ENCODE measurements around the gene AGRP. TPM values are rescaled to one million over a fixed set of nuclear protein-coding genes. Genes with fewer than 3 reads are reported as not detected.

Gene AGRP
- total and polyA plus RNA-seq, 2 of the 4 experiments (the other 2 are of a cell fraction): not detected

GRCh38 chr16:67463691-67464090, 19.7 kb downstream of the AGRP start:
- BruUV-seq (replicated peaks): no TSS peak
- Histone ChIP-seq H3K36me3 (ENCODE audit: control insufficient read depth, insufficient read depth, low read length) (peaks cover 5% of the 10 kb centered on the region), H3K23ac (ENCODE audit: low read depth, low read length) (no peak overlapping the region), H3K9me3 (ENCODE audit: control insufficient read depth, insufficient read depth, low read length) (no peaks in the 10 kb centered on the region), H2AK5ac (ENCODE audit: low read depth, low read length) (no peak overlapping the region), H4K20me1 (ENCODE audit: insufficient read depth, low read length) (peaks cover 98% of the 10 kb centered on the region), H3K9ac (ENCODE audit: low read depth, low read length) (no peak overlapping the region), H3K14ac (replicated peaks; ENCODE audit: low read depth, low read length) (no peak overlapping the region), H2AFZ (replicated peaks; ENCODE audit: low read length, poor library complexity) (no peak overlapping the region), H3K9me1 (ENCODE audit: insufficient read depth, low read length) (peaks cover 16% of the 10 kb centered on the region), H3K4me1 (ENCODE audit: control insufficient read depth, insufficient read depth, low read length) (peaks cover 14% of the 10 kb centered on the region), H3K4ac (ENCODE audit: low read depth, low read length) (no peak overlapping the region), H3K4me3 (ENCODE audit: insufficient read depth, low read depth, low read length) (no peak overlapping the region), H4K5ac (ENCODE audit: low read depth, low read length) (no peak overlapping the region), H3K18ac (ENCODE audit: low read depth, low read length) (no peak overlapping the region), H3K79me1 (ENCODE audit: low read depth in 1 of 2, low read length in 2 of 2) (peaks cover 26 to 95% of the 10 kb centered on the region in 2 experiments), H3K56ac (ENCODE audit: extremely low read depth, insufficient read depth, low read length) (no peak overlapping the region), H3K27me3 (ENCODE audit: control insufficient read depth, insufficient read depth, low read length) (no peaks in the 10 kb centered on the region), H2BK120ac (ENCODE audit: low read depth, low read length) (no peak overlapping the region), H2BK20ac (ENCODE audit: low read depth, low read length) (no peak overlapping the region), H2AK9ac (replicated peaks; ENCODE audit: low read depth, low read length, poor library complexity) (no peak overlapping the region), H2BK5ac (ENCODE audit: low read depth, low read length, poor library complexity, severe bottlenecking) (no peak overlapping the region), H4K8ac (ENCODE audit: low read depth in 2 of 2, low read length in 2 of 2) (no peak overlapping the region), H3K27ac (ENCODE audit: insufficient read depth, low read length) (no peak overlapping the region), H3K4me2 (ENCODE audit: low read depth, low read length) (no peak overlapping the region), H4K91ac (ENCODE audit: insufficient read depth, low read depth, low read length) (no peak overlapping the region), H2BK15ac (ENCODE audit: low read depth, low read length) (no peak overlapping the region)
- dilution Hi-C loops (cut with HindIII; ENCODE audit: low sequenced_read_pairs, unreplicated experiment) (no loop called here), in situ Hi-C loops (cut with MboI; ENCODE audit: low sequenced_read_pairs) (no loop called here), intact Hi-C loops (cut with micrococcal nuclease) (no loop called here)
- no peak for DNase-seq
- WGBS, 2 experiments (ENCODE audit: extremely low coverage in 2 of 2, insufficient read length in 1 of 2): 100% methylated on average over 2 of the region's 4 CpGs; no CpG with 5 or more reads in 1 of the 2 experiments
- no peak for ATAC-seq (ENCODE audit: low read depth)
- POLR2A ChIA-PET (ENCODE audit: unreplicated experiment): no interaction called here
- TF ChIP-seq NFE2L2 (IDR thresholded peaks at IDR 0.05; ENCODE audit: low read depth, low read length): no peak
- TF ChIP-seq MAZ (IDR thresholded peaks at IDR 0.05; ENCODE audit: borderline replicate concordance, low read depth, low read length): no peak
- TF ChIP-seq, protein P1, sequence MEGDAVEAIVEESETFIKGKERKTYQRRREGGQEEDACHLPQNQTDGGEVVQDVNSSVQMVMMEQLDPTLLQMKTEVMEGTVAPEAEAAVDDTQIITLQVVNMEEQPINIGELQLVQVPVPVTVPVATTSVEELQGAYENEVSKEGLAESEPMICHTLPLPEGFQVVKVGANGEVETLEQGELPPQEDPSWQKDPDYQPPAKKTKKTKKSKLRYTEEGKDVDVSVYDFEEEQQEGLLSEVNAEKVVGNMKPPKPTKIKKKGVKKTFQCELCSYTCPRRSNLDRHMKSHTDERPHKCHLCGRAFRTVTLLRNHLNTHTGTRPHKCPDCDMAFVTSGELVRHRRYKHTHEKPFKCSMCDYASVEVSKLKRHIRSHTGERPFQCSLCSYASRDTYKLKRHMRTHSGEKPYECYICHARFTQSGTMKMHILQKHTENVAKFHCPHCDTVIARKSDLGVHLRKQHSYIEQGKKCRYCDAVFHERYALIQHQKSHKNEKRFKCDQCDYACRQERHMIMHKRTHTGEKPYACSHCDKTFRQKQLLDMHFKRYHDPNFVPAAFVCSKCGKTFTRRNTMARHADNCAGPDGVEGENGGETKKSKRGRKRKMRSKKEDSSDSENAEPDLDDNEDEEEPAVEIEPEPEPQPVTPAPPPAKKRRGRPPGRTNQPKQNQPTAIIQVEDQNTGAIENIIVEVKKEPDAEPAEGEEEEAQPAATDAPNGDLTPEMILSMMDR (conservative IDR thresholded peaks at IDR 0.05; ENCODE audit: low read depth, low read length): no peak
- TF ChIP-seq USF2 (IDR thresholded peaks at IDR 0.05; ENCODE audit: low read depth, low read length): no peak
- TF ChIP-seq, protein P2, sequence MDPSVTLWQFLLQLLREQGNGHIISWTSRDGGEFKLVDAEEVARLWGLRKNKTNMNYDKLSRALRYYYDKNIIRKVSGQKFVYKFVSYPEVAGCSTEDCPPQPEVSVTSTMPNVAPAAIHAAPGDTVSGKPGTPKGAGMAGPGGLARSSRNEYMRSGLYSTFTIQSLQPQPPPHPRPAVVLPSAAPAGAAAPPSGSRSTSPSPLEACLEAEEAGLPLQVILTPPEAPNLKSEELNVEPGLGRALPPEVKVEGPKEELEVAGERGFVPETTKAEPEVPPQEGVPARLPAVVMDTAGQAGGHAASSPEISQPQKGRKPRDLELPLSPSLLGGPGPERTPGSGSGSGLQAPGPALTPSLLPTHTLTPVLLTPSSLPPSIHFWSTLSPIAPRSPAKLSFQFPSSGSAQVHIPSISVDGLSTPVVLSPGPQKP (IDR thresholded peaks at IDR 0.05; ENCODE audit: borderline replicate concordance, low read depth, low read length): no peak
- TF ChIP-seq BHLHE40 (IDR thresholded peaks at IDR 0.05; ENCODE audit: low read depth, low read length): no peak
- no peak for TF ChIP-seq FOS (IDR thresholded peaks at IDR 0.05; ENCODE audit: low read depth, low read length)
- no peak for TF ChIP-seq POLR2A (IDR thresholded peaks at IDR 0.05; ENCODE audit: low read depth, low read length)
- no peak for TF ChIP-seq MAFK (IDR thresholded peaks at IDR 0.05; ENCODE audit: low read depth, low read length)
- no peak for TF ChIP-seq RFX5 (IDR thresholded peaks at IDR 0.05; ENCODE audit: low read depth, low read length)
- TF ChIP-seq RCOR1 (IDR thresholded peaks at IDR 0.05; ENCODE audit: insufficient replicate concordance, low read length): no peak
- TF ChIP-seq CHD1 (IDR thresholded peaks at IDR 0.05; ENCODE audit: low read depth, low read length): no peak
- no peak for TF ChIP-seq SMC3 (IDR thresholded peaks at IDR 0.05; ENCODE audit: low read depth, low read length)
- TF ChIP-seq RAD21 (IDR thresholded peaks at IDR 0.05; ENCODE audit: low read length): no peak
- TF ChIP-seq CEBPB (IDR thresholded peaks at IDR 0.05; ENCODE audit: low read depth, low read length): no peak
- no peak for TF ChIP-seq MXI1 (IDR thresholded peaks at IDR 0.05; ENCODE audit: borderline replicate concordance, low read depth, low read length)
- CTCF ChIA-PET: no interaction called here
